HepG2 (cell line): ENCODE measurements around the gene LRRC25. TPM values are rescaled to one million over a fixed set of nuclear protein-coding genes. Genes with fewer than 3 reads are reported as not detected.

ENCODE experiments used
- ATM ChIP-seq: fragments of 450-650 bp; IDR thresholded peaks from 2 replicates; pipeline ENCODE4 v1.7.1; 2017; ENCODE audit warnings: mild to moderate bottlenecking, borderline replicate concordance
- GATAD1 ChIP-seq: IDR thresholded peaks from 2 replicates; pipeline ENCODE4 v1.6.1; 2016; ENCODE audit warnings: missing genetic modification reagents, missing compliant biosample characterization
- GATAD2A ChIP-seq: IDR thresholded peaks from 2 replicates; pipeline ENCODE4 v1.6.1; 2016
- IRF2 ChIP-seq: IDR thresholded peaks from 2 replicates; pipeline ENCODE4 v1.6.1; 2018; ENCODE audit warnings: missing genetic modification reagents, missing compliant biosample characterization
- KAT2B ChIP-seq: fragments of 150-350 bp; IDR thresholded peaks from 2 replicates; pipeline ENCODE4 v1.6.1; 2014; ENCODE audit warnings: low read depth, low read length, borderline replicate concordance
- KDM4B ChIP-seq: sonication (generic); formaldehyde crosslinking; IDR thresholded peaks from 2 replicates; pipeline ENCODE4 v1.4.0; 2020; ENCODE audit warnings: missing genetic modification reagents
- MIER3 ChIP-seq: IDR thresholded peaks from 2 replicates; pipeline ENCODE4 v1.6.1; 2016; ENCODE audit warnings: missing compliant biosample characterization, borderline replicate concordance
- NR2F6 ChIP-seq, 2 experiments: IDR thresholded peaks; 2 replicates each; pipeline ENCODE4 v1.6.1; 2016; ENCODE audit warnings: antibody characterized with exemption in 1 of 2, mild to moderate bottlenecking in 1 of 2
- PHB2 ChIP-seq: fragments of 450-650 bp; IDR thresholded peaks from 2 replicates; pipeline ENCODE4 v1.6.1; 2018; ENCODE audit not compliant: partially characterized antibody
- SNAI1 ChIP-seq: sonication (generic); formaldehyde crosslinking; IDR thresholded peaks from 2 replicates; pipeline ENCODE4 v1.5.0; 2020; ENCODE audit warnings: mild to moderate bottlenecking, missing genetic modification reagents, borderline replicate concordance
- SNRNP70 ChIP-seq: fragments of 200-400 bp; formaldehyde crosslinking; IDR thresholded peaks from 2 replicates; pipeline ENCODE4 v1.6.1; 2017; ENCODE audit warnings: mild to moderate bottlenecking, low read depth, low read length, moderate library complexity
- ZHX1 ChIP-seq: sonication (generic); formaldehyde crosslinking; IDR thresholded peaks from 2 replicates; pipeline ENCODE4 v1.8.1; 2022; ENCODE audit warnings: low read depth, mild to moderate bottlenecking, missing genetic modification reagents
- ZNF124 ChIP-seq: sonication (generic); formaldehyde crosslinking; IDR thresholded peaks from 2 replicates; pipeline ENCODE4 v1.4.0; 2020; ENCODE audit warnings: missing genetic modification reagents
- ZNF136 ChIP-seq: sonication (generic); formaldehyde crosslinking; IDR thresholded peaks from 2 replicates; pipeline ENCODE4 v1.8.1; 2022; ENCODE audit warnings: low read depth, mild to moderate bottlenecking, moderate library complexity, missing genetic modification reagents
- ZNF143 ChIP-seq: sonication (generic); formaldehyde crosslinking; IDR thresholded peaks from 2 replicates; pipeline ENCODE4 v1.4.0; 2020; ENCODE audit warnings: missing genetic modification reagents
- ZNF556 ChIP-seq: sonication (generic); formaldehyde crosslinking; IDR thresholded peaks from 2 replicates; pipeline ENCODE4 v1.4.0; 2020; ENCODE audit warnings: mild to moderate bottlenecking, missing genetic modification reagents, borderline replicate concordance
- ZNF574 ChIP-seq: sonication (generic); formaldehyde crosslinking; IDR thresholded peaks from 2 replicates; pipeline ENCODE4 v1.4.0; 2020; ENCODE audit warnings: missing genetic modification reagents
- ZNF652 ChIP-seq: IDR thresholded peaks from 2 replicates; pipeline ENCODE4 v1.6.1; 2016; ENCODE audit warnings: low read depth, borderline replicate concordance
- ZSCAN5A ChIP-seq: sonication (generic); formaldehyde crosslinking; IDR thresholded peaks from 2 replicates; pipeline ENCODE4 v1.8.0; 2022; ENCODE audit warnings: mild to moderate bottlenecking, missing genetic modification reagents, borderline replicate concordance
- polyA plus RNA-seq, 8 experiments: library from polyadenylated mRNA; depleted of rRNA in 3 of 8; stranded (reverse) in 7 of 8; unstranded in 1 of 8; fragments of >200 nt; fragmentation: Illumina TruSeq in 4 of 8; extraction: Trizol in 4 of 8; gene quantifications; 2 replicates each; pipeline versions ENCODE4 v1.2.1 to v1.2.3, GENCODE V29; 2011 to 2016; ENCODE audit warnings: low read depth in 4 of 8, missing spikeins in 1 of 8, mixed read lengths in 1 of 8; ENCODE audit not compliant: insufficient read depth in 1 of 8
- total RNA-seq, 5 experiments: library from RNA; depleted of rRNA; stranded (reverse); fragments of >200 nt; fragmentation: Illumina TruSeq; extraction: Trizol; gene quantifications; 2 replicates each; pipeline ENCODE4 v1.2.3, GENCODE V29; 2016; ENCODE audit warnings: low read depth in 1 of 5
- TF ChIP-seq, protein P1 (sequence below): sonication (generic); formaldehyde crosslinking; IDR thresholded peaks from 2 replicates; pipeline ENCODE4; 2020; ENCODE audit warnings: missing genetic modification reagents, mild to moderate bottlenecking, borderline replicate concordance

The LRRC25 gene
- total and polyA plus RNA-seq, 2 of the 13 experiments (the other 11 are each of a cell fraction or from before 2014, with no cell fraction given) = 0.13 to 0.53 TPM

- TF ChIP-seq ZHX1 (CRISPR knock-in tag) (no peak), ATM (no peak), ZNF136 (CRISPR knock-in tag) (no peak), ZNF652 (CRISPR knock-in tag) (no peak; the same call in 1 of the 2 replicates), KAT2B (no peak), KDM4B (CRISPR knock-in tag) (no peak), ZNF143 (CRISPR knock-in tag) (no peak), IRF2 (CRISPR knock-in tag) (peak; percentile 54), ZSCAN5A (no peak), SNAI1 (CRISPR knock-in tag) (no peak), GATAD1 (peak; percentile 37; the same call in 1 of the 2 replicates), ZNF574 (CRISPR knock-in tag) (no peak), MIER3 (CRISPR knock-in tag) (no peak), PHB2 (no peak), ZNF556 (CRISPR knock-in tag) (no peak), SNRNP70 (no peak), NR2F6 (IDR thresholded peaks at IDR 0.05) (no peak), NR2F6 (CRISPR knock-in tag; IDR thresholded peaks at IDR 0.05) (no peak), GATAD2A (CRISPR knock-in tag) (0 out of 2 replicates have a peak, but pooled peaks have one; percentile 15), ZNF124 (0 out of 2 replicates have a peak, but pooled peaks have one; percentile 59)
- TF ChIP-seq, protein P1, sequence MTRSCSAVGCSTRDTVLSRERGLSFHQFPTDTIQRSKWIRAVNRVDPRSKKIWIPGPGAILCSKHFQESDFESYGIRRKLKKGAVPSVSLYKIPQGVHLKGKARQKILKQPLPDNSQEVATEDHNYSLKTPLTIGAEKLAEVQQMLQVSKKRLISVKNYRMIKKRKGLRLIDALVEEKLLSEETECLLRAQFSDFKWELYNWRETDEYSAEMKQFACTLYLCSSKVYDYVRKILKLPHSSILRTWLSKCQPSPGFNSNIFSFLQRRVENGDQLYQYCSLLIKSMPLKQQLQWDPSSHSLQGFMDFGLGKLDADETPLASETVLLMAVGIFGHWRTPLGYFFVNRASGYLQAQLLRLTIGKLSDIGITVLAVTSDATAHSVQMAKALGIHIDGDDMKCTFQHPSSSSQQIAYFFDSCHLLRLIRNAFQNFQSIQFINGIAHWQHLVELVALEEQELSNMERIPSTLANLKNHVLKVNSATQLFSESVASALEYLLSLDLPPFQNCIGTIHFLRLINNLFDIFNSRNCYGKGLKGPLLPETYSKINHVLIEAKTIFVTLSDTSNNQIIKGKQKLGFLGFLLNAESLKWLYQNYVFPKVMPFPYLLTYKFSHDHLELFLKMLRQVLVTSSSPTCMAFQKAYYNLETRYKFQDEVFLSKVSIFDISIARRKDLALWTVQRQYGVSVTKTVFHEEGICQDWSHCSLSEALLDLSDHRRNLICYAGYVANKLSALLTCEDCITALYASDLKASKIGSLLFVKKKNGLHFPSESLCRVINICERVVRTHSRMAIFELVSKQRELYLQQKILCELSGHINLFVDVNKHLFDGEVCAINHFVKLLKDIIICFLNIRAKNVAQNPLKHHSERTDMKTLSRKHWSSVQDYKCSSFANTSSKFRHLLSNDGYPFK = no peak
These were observed 7.1 kb downstream of the LRRC25 start (continued) for GRCh38 chr19:18390065-18390907.
